ENCODE measurements around the gene RSPH6A.

The RSPH6A gene

GRCh38 chr19:45746866-45747265 lies 68.2 kb downstream of the RSPH6A start:
- DNase-seq (ENCODE audit: extremely low spot score, insufficient read length, low read depth), result no peak
- FAIRE-seq, result no peak

All from GM18507 (cell line).